CD8-positive, alpha-beta memory T cell (primary cell): ENCODE measurements around the gene EZR. TPM values are rescaled to one million over a fixed set of nuclear protein-coding genes. Genes with fewer than 3 reads are reported as not detected.

Experiments used
- CTCF ChIA-PET: fragments of 350-600 bp; sonication (Branson Sonifier 250); formaldehyde crosslinking; loops from one replicate; lab custom pipeline; 2021; ENCODE audit warnings: antibody characterized with exemption; lab: Charles Lee
- POLR2A ChIA-PET: fragments of 350-600 bp; sonication (Branson Sonifier 250); formaldehyde crosslinking; loops from one replicate; lab custom pipeline; 2021; ENCODE audit warnings: antibody characterized with exemption; lab: Charles Lee
- DNase-seq, 5 donors: peaks; one replicate each; pipeline versions ENCODE4 v3.0.0 to v3.0.0-alpha.2; 2020 to 2022; ENCODE audit warnings: mixed read lengths in 1 of 5
- H3K27ac ChIP-seq: one replicate; pipeline ENCODE4 v1.7.0; 2013; ENCODE audit warnings: low read depth, mild to moderate bottlenecking, low read length, moderate library complexity
- H3K27me3 ChIP-seq: 2 replicates; pipeline ENCODE4 v1.7.0; 2013; ENCODE audit warnings: low read length, mild to moderate bottlenecking; ENCODE audit not compliant: insufficient read depth, poor library complexity, severe bottlenecking
- H3K36me3 ChIP-seq: 2 replicates; pipeline ENCODE4 v1.7.0; 2013; ENCODE audit warnings: mild to moderate bottlenecking, low read length, moderate library complexity; ENCODE audit not compliant: insufficient read depth
- H3K4me1 ChIP-seq: 2 replicates; pipeline ENCODE4 v1.7.0; 2013; ENCODE audit warnings: mild to moderate bottlenecking, low read length, moderate library complexity; ENCODE audit not compliant: insufficient read depth
- H3K4me3 ChIP-seq: 2 replicates; pipeline ENCODE4 v1.7.0; 2013; ENCODE audit warnings: mild to moderate bottlenecking, low read length
- H3K9me3 ChIP-seq: 2 replicates; pipeline ENCODE4 v1.7.0; 2013; ENCODE audit warnings: mild to moderate bottlenecking, low read length
- H3K27ac Mint-ChIP-seq, 8 donors: one replicate each; pipeline ENCODE4 v1.8.0; 2020 to 2021; ENCODE audit warnings: mixed read lengths in 8 of 8, mild to moderate bottlenecking in 6 of 8, inconsistent platforms in 3 of 8, moderate library complexity in 3 of 8
- H3K27me3 Mint-ChIP-seq, 2 donors: one replicate each; pipeline ENCODE4 v1.8.0; 2020 to 2021; ENCODE audit warnings: mixed read lengths in 2 of 2, mild to moderate bottlenecking in 1 of 2, moderate library complexity in 1 of 2
- H3K36me3 Mint-ChIP-seq, 3 donors: one replicate each; pipeline ENCODE4 v1.8.0; 2020 to 2021; ENCODE audit warnings: mixed read lengths in 3 of 3, inconsistent platforms in 1 of 3, mild to moderate bottlenecking in 1 of 3
- H3K4me1 Mint-ChIP-seq, 3 donors: one replicate each; pipeline ENCODE4 v1.8.0; 2020 to 2021; ENCODE audit warnings: mixed read lengths in 3 of 3, inconsistent platforms in 1 of 3, mild to moderate bottlenecking in 1 of 3
- H3K4me3 Mint-ChIP-seq, 7 donors: one replicate each; pipeline ENCODE4 v1.8.0; 2020 to 2021; ENCODE audit warnings: mixed read lengths in 7 of 7, mild to moderate bottlenecking in 6 of 7, moderate library complexity in 4 of 7, inconsistent platforms in 2 of 7
- H3K9me3 Mint-ChIP-seq, 5 donors: one replicate each; pipeline ENCODE4 v1.8.0; 2020 to 2022; ENCODE audit warnings: mixed read lengths in 5 of 5, mild to moderate bottlenecking in 3 of 5, moderate library complexity in 2 of 5, inconsistent platforms in 1 of 5
- polyA plus RNA-seq: library from polyadenylated mRNA; unstranded; fragments of 300-500 nt; fragmentation: Illumina TruSeq; gene quantifications from one replicate; pipeline ENCODE4 v1.2.3, GENCODE V29; 2021
- total RNA-seq, 2 experiments: library from RNA; stranded (reverse); gene quantifications; one replicate each; pipeline ENCODE4 v1.2.3, GENCODE V29; 2021

Gene EZR
- total and polyA plus RNA-seq, 3 experiments from 2014 or later: 296 to 325 (median 299) TPM

- peaks cover 8 to 88% (median 19%) of the 10 kb centered on the region in 3 donors for H3K36me3 Mint-ChIP-seq
- Histone ChIP-seq H3K4me1 (no peaks in the 10 kb centered on the region), H3K27ac (no peak overlapping the region), H3K36me3 (peaks cover 31% of the 10 kb centered on the region), H3K9me3 (no peaks in the 10 kb centered on the region), H3K27me3 (no peaks in the 10 kb centered on the region), H3K4me3 (no peak overlapping the region)
- DNase-seq: no peak
- CTCF ChIA-PET: interaction anchor here (1.3 kb wide), 1 partner anchor 208 kb away, joined by 4 read pairs; no protein-coding TSS in a partner anchor
- H3K4me1 Mint-ChIP-seq: peaks cover 0 to 5% (median 4%) of the 10 kb centered on the region in 3 donors
- peaks cover 0 to 7% of the 10 kb centered on the region in 2 donors for H3K27me3 Mint-ChIP-seq
- POLR2A ChIA-PET: interaction anchor here (0.9 to 2.2 kb wide), 4 partner anchors 41 to 196 kb away, joined by 3 to 7 read pairs (median 4); no protein-coding TSS in a partner anchor
- H3K4me3 Mint-ChIP-seq: no peak overlapping the region
- peak overlapping the region in 7 of 8 donors; percentile 4 to 89 (median 47) for H3K27ac Mint-ChIP-seq
- H3K9me3 Mint-ChIP-seq: peaks cover 0 to 3% (median 0%) of the 10 kb centered on the region in 5 donors
Measured at GRCh38 chr6:158762787-158763433, 56.3 kb downstream of the EZR start.

GRCh38 chr6:158761746-158762145 lies 57.4 kb downstream of the EZR start:
- Histone ChIP-seq H3K9me3 (no peaks in the 10 kb centered on the region), H3K36me3 (peaks cover 20% of the 10 kb centered on the region), H3K27me3 (no peaks in the 10 kb centered on the region), H3K4me1 (no peaks in the 10 kb centered on the region), H3K4me3 (no peak overlapping the region), H3K27ac (no peak overlapping the region)
- H3K9me3 Mint-ChIP-seq: peaks cover 0 to 1% (median 0%) of the 10 kb centered on the region in 5 donors
- CTCF ChIA-PET: no interaction called here
- H3K36me3 Mint-ChIP-seq: peaks cover 6 to 86% (median 13%) of the 10 kb centered on the region in 3 donors
- peaks cover 0 to 5% (median 4%) of the 10 kb centered on the region in 3 donors for H3K4me1 Mint-ChIP-seq
- H3K27me3 Mint-ChIP-seq: peaks cover 0 to 3% of the 10 kb centered on the region in 2 donors
- POLR2A ChIA-PET: interaction anchor here (0.9 to 1.1 kb wide), 2 partner anchors 40 to 50 kb away, joined by 3 read pairs; no protein-coding TSS in a partner anchor
- H3K27ac Mint-ChIP-seq: peak overlapping the region in 6 of 8 donors; percentile 12 to 94 (median 58)
- DNase-seq: no peak
- peak overlapping the region in 1 of 7 donors; percentile 54 for H3K4me3 Mint-ChIP-seq

- peak overlapping the region in 4 of 8 donors; percentile 39 to 89 (median 64) for H3K27ac Mint-ChIP-seq
- peaks cover 12% of the 10 kb centered on the region for H3K36me3 ChIP-seq
- CTCF ChIA-PET: interaction anchor here (1.1 kb wide), 1 partner anchor 13 kb away, joined by 3 read pairs; no protein-coding TSS in a partner anchor
Measured at GRCh38 chr6:158760618-158761250, 58.4 kb downstream of the EZR start.

GRCh38 chr6:158759966-158760617 lies 59.1 kb downstream of the EZR start:
- Histone ChIP-seq H3K4me3 (no peak overlapping the region), H3K36me3 (peaks cover 8% of the 10 kb centered on the region), H3K27ac (no peak overlapping the region), H3K9me3 (no peaks in the 10 kb centered on the region), H3K4me1 (no peaks in the 10 kb centered on the region), H3K27me3 (no peaks in the 10 kb centered on the region)
- ChIA-PET POLR2A (no interaction called here), CTCF (interaction anchor here (1.1 kb wide), 1 partner anchor 12 kb away, joined by 3 read pairs; no protein-coding TSS in a partner anchor)
- peaks cover 3 to 84% (median 13%) of the 10 kb centered on the region in 3 donors for H3K36me3 Mint-ChIP-seq
- H3K27me3 Mint-ChIP-seq: peaks cover 0 to 3% of the 10 kb centered on the region in 2 donors
- H3K9me3 Mint-ChIP-seq: peaks cover 0 to 1% (median 0%) of the 10 kb centered on the region in 5 donors
- H3K4me1 Mint-ChIP-seq: peaks cover 0 to 5% (median 4%) of the 10 kb centered on the region in 3 donors
- DNase-seq: no peak
- no peak overlapping the region for H3K4me3 Mint-ChIP-seq
- H3K27ac Mint-ChIP-seq: peak overlapping the region in 7 of 8 donors; percentile 20 to 93 (median 33)

More at GRCh38 chr6:158760618-158761250, 58.4 kb downstream of the EZR start:
- peaks cover 0 to 1% (median 0%) of the 10 kb centered on the region in 5 donors for H3K9me3 Mint-ChIP-seq
- no peak overlapping the region for H3K27ac ChIP-seq
- peaks cover 3 to 84% (median 14%) of the 10 kb centered on the region in 3 donors for H3K36me3 Mint-ChIP-seq
- H3K4me1 Mint-ChIP-seq: peaks cover 0 to 5% (median 4%) of the 10 kb centered on the region in 3 donors
- no peaks in the 10 kb centered on the region for H3K4me1 ChIP-seq
- no peaks in the 10 kb centered on the region for H3K27me3 ChIP-seq
- H3K4me3 Mint-ChIP-seq: no peak overlapping the region
- POLR2A ChIA-PET: no interaction called here
- no peak for DNase-seq
- no peaks in the 10 kb centered on the region for H3K9me3 ChIP-seq
- no peak overlapping the region for H3K4me3 ChIP-seq
- peaks cover 0 to 3% of the 10 kb centered on the region in 2 donors for H3K27me3 Mint-ChIP-seq

GRCh38 chr6:158758941-158759479 lies 60.2 kb downstream of the EZR start:
- H3K9me3 ChIP-seq: no peaks in the 10 kb centered on the region
- peaks cover 10% of the 10 kb centered on the region for H3K36me3 ChIP-seq
- Mint-ChIP-seq H3K9me3 (peaks cover 0 to 1% (median 0%) of the 10 kb centered on the region in 5 donors), H3K27me3 (peaks cover 0 to 3% of the 10 kb centered on the region in 2 donors), H3K36me3 (peaks cover 3 to 84% (median 13%) of the 10 kb centered on the region in 3 donors), H3K4me3 (no peak overlapping the region), H3K27ac (peak overlapping the region in 2 of 8 donors; percentile 32 to 68), H3K4me1 (peaks cover 0 to 5% (median 4%) of the 10 kb centered on the region in 3 donors)
- DNase-seq: no peak
- no peak overlapping the region for H3K27ac ChIP-seq
- POLR2A ChIA-PET: interaction anchor here (1.1 kb wide), 1 partner anchor 9 kb away, joined by 4 read pairs; no protein-coding TSS in a partner anchor
- H3K4me1 ChIP-seq: no peaks in the 10 kb centered on the region
- CTCF ChIA-PET: no interaction called here
- no peak overlapping the region for H3K4me3 ChIP-seq
- no peaks in the 10 kb centered on the region for H3K27me3 ChIP-seq

GRCh38 chr6:158758451-158758860 lies 60.7 kb downstream of the EZR start:
- H3K36me3 ChIP-seq: peaks cover 13% of the 10 kb centered on the region

GRCh38 chr6:158757753-158758090 lies 61.4 kb downstream of the EZR start:
- CTCF ChIA-PET: no interaction called here
- H3K27ac Mint-ChIP-seq: peak overlapping the region in 4 of 8 donors; percentile 39 to 78 (median 66)
- POLR2A ChIA-PET: no interaction called here

More at GRCh38 chr6:158758451-158758860, 60.7 kb downstream of the EZR start:
- Mint-ChIP-seq H3K4me1 (peaks cover 0 to 5% (median 4%) of the 10 kb centered on the region in 3 donors), H3K36me3 (peaks cover 3 to 82% (median 13%) of the 10 kb centered on the region in 3 donors), H3K4me3 (no peak overlapping the region), H3K27me3 (peaks cover 0 to 1% of the 10 kb centered on the region in 2 donors), H3K27ac (peak overlapping the region in 2 of 8 donors; percentile 22 to 36), H3K9me3 (peaks cover 0 to 1% (median 0%) of the 10 kb centered on the region in 5 donors)
- no peaks in the 10 kb centered on the region for H3K4me1 ChIP-seq
- DNase-seq: no peak
- no peaks in the 10 kb centered on the region for H3K9me3 ChIP-seq
- H3K4me3 ChIP-seq: no peak overlapping the region
- no peaks in the 10 kb centered on the region for H3K27me3 ChIP-seq
- POLR2A ChIA-PET: interaction anchor here (1.1 kb wide), 1 partner anchor 10 kb away, joined by 4 read pairs; no protein-coding TSS in a partner anchor
- CTCF ChIA-PET: no interaction called here
- H3K27ac ChIP-seq: no peak overlapping the region

More at GRCh38 chr6:158757753-158758090, 61.4 kb downstream of the EZR start:
- no peak for DNase-seq
- no peaks in the 10 kb centered on the region for H3K27me3 Mint-ChIP-seq
- H3K4me1 Mint-ChIP-seq: peaks cover 0 to 5% (median 1%) of the 10 kb centered on the region in 3 donors
- H3K4me3 ChIP-seq: no peak overlapping the region
- peaks cover 13% of the 10 kb centered on the region for H3K36me3 ChIP-seq
- H3K9me3 Mint-ChIP-seq: peaks cover 0 to 1% (median 0%) of the 10 kb centered on the region in 5 donors
- no peak overlapping the region for H3K27ac ChIP-seq
- H3K9me3 ChIP-seq: no peaks in the 10 kb centered on the region
- no peaks in the 10 kb centered on the region for H3K27me3 ChIP-seq
- no peaks in the 10 kb centered on the region for H3K4me1 ChIP-seq
- H3K36me3 Mint-ChIP-seq: peaks cover 3 to 79% (median 13%) of the 10 kb centered on the region in 3 donors
- H3K4me3 Mint-ChIP-seq: no peak overlapping the region
